H4 (cell line): Measurements from ENCODE around the gene SNED1. TPM values are rescaled to one million over a fixed set of nuclear protein-coding genes. Genes with fewer than 3 reads are reported as not detected.

Experiments
- DNase-seq: peaks from one replicate; pipeline ENCODE4 v3.0.0-alpha.2; 2015; ENCODE audit warnings: low spot score
- total RNA-seq: library from RNA; depleted of rRNA; stranded (reverse); fragments of >200 nt; shearing (Covaris generic); gene quantifications from 2 replicates; pipeline ENCODE4 v1.2.3, GENCODE V29; 2014

Gene SNED1
- total RNA-seq, 1 experiment from 2014 or later, result 1.7 TPM

DNA sequence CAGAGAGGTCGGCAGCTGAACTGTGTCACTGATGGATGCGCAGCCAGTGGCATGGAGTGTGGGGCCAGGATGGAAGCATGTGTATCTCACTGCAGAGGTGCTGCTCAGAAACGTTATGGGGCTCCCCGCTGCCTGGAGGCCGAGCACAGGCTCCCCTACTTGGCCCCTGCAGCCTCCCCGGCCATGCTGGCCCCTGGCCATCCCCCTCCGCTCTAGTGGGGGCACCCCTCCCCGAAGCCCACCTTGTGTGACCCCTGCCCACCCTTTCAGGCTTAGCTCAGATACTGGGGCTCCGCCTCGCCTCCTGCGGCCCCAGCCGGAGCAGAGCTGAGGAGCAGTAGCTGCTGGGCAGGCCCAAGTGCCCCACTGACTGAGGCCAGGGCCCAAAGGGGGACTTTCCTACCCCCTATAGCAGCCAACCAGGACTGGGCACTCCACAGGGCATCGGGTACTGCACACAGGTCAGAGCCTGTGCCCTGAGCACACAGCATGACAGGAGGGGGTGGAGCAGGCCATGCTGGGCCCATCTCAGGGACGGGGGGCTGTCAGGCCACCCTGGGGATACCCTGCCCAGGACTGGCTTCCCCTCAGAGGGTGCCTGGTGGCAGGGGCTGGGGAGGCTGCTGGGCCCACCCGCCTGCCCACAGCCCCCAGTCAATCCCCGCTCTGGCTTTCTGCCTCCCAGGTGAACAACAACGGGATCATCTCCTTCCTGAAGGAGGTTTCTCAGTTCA is 31.3 kb downstream of the SNED1 start:
- no peak for DNase-seq

DNA sequence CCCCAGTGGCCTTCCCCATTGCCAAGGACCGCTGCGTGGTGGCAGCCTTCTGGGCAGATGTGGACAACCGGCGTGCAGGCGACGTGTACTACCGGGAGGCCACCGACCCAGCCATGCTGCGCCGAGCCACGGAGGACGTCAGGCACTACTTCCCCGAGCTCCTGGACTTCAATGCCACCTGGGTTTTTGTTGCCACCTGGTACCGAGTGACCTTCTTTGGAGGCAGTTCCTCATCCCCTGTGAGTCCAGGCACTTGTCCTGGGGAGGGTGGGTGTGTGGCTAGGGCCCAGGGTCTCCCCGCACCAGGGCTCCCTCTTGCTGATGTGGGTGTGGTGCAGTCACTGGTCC is 31.9 kb downstream of the SNED1 start:
- DNase-seq, result no peak

DNA sequence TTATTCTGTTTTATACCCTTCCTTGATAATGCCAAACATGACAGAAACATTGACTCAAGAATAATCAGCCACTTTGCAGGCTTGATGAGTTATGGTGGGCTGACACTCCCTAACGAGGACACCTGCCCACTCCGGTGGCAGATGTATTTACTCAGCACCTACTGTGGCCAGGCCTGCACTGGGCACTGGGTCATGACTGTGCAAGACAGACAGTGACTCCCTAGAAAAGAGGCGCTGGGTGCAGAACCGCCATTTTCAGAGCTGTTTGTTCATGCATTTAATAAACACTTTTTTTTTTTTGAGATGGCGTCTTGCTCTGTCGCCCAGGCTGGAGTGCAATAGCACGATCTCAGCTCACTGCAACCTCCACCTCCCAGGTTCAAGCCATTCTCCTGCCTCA is 32.5 kb downstream of the SNED1 start:
- no peak for DNase-seq

DNA sequence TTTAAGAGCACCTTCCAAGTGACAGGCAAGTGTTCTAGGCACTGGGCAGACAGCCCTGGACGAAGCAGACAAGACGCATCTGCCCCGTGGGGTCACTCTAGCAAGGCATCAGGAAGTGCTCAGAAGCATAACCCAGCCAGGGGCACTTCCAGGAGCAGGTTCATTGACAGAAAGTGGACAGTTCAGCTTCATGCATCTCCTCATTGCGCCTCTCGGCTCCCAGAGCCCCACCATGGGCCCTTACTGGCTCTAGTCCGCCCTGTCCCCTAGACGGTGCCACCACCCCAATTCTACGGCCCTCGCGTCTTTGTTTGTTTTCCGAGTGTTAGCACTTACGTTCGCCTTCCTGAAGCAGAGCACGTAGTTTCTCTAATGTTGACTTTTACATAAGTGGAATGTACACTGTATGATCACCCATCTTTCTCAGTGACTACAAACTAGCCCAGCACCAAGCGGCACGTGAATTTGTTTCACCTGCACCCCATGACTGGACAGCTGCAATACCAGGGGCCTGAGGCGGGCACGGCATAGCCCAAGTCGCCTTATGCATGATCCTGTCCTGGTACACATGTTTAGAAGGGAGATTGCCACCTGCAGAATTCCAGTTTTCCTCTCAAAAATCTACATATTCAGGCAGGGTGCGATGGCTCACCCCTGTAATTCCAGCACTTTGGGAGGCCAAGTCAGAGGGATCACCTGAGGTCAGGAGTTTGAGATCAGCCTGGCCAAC is 33.2 kb downstream of the SNED1 start:
- no peak for DNase-seq

DNA sequence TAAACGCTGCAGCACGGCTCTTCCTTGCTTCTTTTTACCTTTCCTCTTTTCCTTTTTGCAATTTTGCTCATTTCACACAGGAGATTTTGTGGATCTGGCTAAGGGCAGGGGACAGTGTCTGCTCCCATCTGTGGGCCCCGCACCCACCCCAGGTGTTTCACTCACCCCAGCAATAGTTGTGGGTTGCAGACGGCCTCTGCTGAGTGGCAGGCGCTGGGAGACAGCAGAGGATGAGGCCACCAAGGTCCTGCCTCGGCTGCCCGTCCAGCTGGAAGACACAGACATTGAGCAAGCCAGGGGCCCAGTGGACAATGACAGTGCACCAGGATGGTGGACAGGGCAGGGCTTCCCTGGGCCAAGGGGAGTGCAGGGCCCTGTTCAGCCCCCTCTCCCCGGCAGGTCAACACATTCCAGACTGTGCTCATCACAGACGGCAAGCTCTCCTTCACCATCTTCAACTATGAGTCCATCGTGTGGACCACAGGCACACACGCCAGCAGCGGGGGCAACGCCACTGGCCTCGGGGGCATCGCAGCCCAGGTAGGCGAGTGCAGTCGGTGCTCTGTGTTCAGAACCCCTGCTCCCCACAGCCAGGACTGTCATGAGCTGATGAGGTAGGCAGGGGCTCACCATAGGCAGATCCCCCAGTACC is 35.0 kb downstream of the SNED1 start:
- no peak for DNase-seq

DNA sequence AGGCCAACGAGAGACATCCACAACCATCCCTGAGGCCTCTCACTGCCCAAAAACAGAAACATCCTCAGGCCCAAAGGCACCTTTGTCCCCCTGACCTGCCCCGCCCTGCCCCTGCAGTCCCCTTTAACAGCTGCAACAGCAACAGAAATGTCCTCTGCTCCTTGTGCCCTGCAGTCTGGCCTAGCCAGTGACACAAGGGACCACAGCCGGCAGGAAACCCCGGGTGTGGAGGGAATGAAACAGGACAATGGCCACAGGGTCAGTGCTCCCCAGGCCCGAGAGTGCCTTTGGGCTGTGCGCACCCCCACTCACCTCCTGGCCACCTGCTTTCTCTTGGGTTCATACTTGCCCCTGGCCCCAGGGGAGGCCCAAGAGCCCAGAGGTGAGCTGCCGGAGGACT is 35.6 kb downstream of the SNED1 start:
- DNase-seq, result no peak

DNA sequence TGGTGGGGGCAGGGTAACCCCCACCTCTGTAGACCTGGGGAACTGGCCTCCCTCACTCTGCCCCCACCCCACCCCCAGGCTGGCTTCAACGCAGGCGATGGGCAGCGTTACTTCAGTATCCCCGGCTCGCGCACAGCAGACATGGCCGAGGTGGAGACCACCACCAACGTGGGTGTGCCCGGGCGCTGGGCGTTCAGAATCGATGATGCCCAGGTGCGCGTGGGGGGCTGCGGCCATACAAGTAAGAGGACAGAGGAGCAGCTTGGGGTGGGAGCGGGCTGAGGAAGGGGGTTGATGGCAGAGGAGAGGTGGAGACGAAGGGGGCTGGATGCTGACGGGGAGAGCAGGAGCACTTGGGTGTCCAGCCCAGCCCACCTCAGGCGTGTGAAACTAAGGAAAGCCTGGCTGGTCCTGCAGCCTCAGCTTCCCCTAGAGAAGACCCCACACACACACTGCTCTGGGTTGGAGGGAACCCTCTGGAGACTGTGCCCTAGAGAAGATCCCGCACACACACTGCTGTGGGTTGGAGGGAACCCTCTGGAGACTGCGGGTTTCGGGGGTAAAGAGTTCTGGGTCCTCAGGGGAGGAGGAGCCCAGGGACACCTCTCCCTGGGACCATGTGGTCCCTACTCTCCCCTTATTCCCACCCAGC is 36.2 kb downstream of the SNED1 start:
- DNase-seq, result no peak

DNA sequence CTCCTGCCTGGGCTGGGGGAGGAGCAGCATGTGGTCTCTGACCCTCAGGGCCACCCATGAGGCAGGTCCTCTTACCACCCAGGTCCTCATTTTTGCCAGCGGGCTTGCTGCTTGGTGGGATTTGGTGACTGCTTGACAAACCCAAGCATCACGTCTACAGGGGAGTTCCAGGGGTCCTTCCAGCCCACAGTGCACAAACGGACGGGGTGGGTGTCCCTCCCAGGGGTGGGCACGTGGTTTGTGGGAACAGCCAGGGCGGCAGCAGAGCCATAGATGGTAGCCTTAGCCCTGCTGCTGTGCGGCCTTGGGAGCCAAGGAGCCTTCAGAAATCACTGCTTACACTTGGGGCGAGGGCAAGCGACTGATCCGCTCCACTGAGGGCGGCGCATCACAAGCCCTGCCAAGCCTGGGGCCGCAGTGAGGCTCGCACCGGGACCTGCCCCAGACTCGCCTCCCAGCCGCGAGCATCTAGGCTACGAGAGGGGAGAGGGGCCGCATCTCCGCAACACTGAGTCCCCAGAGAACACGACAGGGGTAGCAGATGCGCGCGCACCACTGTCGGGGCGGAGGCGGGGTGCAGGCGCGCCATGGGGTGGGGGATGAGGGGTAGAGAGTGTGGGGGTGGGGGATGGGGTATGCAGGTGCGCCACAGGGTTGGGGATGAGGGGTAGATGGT is 36.9 kb downstream of the SNED1 start:
- DNase-seq, result no peak

DNA sequence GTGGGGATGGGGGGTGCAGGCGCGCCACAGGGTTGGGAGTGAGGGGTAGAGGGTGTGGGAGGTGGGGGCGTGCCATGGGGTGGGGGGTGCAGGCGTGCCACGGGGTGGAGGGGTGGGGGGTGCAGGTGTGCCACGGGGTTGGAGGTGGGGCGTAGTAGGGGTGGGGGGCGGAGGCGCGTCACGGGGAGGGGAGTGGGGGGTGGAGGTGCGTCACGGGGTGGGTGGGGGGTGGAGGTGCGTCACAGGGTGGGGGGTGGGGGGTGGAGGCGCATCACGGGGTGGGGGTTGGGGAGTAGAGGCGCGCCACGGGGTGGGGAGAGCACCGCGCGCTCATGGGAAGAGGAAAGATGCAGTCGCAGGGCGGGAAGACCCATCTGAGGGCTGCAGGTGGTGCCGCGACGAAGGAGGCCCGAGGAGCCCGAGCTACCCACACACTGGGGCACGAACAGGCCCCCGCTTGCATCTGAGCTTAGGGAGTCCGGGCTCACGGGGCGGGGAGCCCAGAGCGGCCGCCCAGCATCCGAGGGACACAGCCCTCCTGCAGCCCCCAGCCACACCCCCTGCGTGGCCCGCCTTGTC is 37.5 kb downstream of the SNED1 start:
- no peak for DNase-seq

DNA sequence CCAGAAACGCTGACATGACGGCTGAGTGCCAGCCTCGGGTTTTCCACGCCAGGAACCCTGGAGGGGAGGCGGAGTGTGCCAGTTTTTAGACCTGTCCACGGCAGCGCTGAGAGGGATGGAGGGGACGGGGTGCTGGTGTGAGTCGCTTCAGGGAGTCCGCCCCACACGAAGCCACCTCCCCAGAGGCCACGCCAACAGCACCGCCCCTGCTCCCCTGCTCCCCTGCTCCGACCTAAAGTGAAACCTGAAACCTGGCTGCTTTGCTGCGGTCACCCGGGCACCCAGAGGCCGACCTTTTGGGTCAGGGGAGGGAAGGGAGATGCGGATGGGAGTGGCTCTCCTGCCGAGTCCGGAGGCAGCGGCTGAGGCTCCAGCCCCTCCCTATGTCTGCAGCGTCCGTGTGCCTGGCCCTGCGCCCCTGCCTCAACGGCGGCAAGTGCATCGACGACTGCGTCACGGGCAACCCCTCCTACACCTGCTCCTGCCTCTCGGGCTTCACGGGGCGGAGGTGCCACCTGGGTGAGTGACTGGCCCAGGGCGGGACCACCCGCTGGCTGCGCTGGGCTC is 38.1 kb downstream of the SNED1 start:
- no peak for DNase-seq

DNA sequence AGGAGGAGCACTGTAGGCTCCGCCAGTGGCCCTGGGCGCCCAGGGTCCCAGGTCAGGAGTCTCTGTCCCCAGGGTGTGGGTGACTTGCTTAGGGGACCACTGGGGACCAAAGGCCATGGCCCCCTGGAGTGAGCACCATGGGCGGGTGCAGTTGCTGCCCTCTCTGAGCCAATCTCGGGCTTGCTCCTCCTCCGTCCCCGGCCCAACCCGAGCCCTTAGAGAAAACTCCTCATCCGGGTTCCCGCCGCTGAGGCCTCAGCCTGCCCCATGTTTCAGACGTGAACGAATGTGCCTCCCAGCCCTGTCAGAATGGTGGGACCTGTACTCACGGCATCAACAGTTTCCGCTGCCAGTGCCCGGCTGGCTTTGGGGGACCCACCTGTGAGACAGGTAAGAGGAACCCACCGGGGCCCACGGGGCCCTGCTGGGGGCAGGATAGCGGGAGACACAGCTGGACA is 38.6 kb downstream of the SNED1 start:
- no peak for DNase-seq

DNA sequence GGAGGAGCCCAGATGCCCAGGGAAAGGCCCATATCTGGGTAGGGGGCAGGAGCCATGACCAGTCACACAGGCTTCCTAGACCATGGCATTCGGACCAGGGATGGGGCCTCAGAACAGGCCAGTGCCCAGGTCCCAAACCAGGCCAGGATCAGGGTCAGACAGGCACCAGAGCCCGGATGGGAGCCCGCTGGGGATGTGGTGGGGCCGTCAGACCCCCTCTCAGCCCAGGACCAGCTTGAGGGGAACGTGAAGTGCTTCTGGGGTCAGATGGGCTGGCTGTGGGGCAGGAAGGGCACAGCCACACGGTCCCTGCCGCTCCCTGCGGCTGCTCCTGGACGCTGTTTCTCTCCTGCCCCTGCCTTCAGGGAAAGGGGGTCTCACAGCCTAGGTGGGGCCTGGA is 39.1 kb downstream of the SNED1 start:
- no peak for DNase-seq

DNA sequence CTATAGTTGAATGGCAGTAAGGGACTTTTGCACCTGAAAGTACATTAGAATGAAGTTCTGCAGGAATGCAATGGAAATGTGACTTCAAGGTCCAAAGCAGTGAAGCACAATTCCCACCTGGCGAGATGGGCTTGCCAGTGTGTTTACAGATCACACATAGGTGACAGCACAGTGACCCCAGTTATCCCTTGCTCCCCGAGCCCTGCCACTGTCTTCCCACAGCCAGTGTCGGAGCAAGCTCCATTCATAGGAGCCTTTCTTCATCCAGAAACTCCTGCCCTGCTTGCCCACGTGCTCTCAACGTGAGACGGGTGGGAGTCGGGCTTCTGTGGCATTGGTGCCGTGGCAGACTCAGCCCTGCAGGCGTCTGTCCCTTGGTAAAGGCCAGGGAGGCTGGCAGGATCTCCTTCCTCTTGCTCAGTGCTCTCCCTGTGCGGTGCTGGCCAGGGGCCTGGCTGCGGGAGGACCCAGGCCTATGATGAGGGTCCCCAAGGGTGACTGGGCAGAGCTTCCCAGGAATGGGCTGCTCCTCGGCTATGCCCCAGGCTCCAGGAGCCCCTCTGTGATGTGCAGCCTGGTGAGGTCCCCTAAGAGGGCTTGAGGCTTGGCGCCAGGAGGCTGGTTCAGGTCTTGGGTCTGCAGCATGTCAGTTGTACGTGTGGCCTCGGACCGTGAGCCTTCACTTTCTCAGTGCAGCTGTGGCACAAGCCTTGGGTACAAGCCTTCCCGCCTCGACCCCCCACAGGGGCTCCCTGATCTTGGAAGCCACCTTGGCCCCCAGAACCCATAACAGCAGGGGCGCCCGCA is 40.2 kb downstream of the SNED1 start:
- DNase-seq, result no peak

DNA sequence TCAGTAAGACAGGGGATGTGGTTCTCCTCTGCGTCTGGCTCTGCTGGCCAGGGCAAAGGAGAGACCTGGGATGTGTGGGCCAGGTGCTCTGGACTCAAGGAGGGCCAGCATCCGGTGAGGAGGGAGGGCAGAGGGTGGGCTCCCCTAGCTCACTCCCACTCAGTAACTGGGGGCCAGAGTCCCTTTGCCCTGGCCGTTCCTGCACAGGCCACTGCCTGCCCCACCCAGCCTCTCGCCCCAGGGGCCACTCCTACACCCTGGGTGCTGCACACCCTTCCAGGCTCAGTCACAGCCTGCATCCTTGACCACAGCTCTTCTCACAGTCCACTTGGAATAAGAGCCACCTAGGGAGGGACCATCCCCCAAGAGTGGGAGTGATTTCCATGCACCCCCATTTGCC is 41.0 kb downstream of the SNED1 start:
- no peak for DNase-seq

DNA sequence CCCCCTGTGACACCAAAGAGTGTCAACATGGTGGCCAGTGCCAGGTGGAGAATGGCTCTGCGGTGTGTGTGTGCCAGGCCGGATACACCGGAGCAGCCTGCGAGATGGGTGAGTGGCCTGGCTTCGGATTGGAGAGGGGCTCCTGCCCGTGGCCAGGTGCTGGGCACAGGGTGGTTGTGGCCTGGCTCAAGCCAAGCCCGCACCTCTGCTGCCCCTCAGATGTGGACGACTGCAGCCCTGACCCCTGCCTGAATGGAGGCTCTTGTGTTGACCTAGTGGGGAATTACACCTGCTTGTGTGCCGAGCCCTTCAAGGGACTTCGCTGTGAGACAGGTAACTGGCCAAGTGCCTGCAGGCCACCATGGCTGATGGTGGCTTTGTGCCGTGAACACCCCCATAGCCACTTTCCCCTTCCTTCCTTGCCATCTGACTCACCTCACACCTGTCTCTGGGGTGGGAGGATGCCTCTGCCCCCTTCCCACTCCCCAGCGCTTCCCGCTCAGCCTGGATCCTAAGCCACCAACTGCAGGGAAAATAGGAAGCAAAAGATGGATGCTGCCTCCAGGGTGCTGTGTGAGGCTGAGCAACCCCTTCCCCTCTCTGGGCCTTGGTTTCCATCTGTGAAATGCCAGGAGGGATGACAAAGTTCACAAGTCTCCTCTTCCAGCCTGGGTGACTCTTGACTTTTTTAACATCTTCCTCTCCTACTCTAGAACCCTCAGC is 41.8 kb downstream of the SNED1 start:
- no peak for DNase-seq

DNA sequence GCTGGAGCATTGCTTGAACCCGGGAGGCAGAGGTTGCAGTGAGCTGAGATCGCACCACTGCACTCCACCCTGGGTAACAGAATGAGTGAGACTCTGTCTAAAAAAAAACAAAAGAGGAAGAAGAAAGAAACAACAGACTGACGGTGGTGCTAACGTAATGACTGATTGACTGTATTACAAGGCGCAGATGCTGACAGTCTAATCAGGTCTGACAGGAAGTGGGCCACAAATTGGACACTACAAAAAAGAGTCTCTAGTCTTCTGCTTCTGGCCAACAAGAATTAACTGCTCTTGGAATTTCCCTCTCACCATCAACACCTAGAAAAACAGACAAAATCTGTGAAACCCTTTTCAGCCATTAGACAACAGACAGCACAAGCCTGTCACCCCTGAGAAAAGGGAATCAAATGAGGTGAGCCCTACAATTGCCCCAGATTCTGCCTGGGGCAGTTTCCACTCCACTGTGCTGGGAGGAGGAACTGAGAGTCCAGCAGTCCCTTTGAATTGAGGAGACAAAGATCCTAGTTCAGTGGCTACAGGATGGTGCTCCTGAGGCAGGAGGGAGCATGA is 43.3 kb downstream of the SNED1 start:
- no peak for DNase-seq

DNA sequence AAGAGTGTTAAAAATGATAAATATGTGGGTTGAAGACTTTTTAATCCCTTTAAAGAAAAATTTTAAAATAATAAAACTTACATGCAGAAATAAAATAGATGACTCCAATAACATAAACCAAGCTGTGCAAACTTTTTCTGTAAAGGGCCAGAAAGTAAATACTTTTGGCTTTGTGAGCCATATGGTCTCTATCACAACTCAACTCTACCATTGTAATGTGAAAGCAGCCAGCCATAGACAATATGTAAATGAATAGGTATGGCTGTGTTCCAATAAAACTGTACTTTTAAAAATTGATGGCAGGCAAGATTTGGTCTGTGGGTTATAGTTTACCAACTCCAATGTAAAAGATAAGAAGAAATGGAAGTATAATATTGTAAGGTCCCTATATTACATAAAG is 45.2 kb downstream of the SNED1 start:
- DNase-seq, result no peak

DNA sequence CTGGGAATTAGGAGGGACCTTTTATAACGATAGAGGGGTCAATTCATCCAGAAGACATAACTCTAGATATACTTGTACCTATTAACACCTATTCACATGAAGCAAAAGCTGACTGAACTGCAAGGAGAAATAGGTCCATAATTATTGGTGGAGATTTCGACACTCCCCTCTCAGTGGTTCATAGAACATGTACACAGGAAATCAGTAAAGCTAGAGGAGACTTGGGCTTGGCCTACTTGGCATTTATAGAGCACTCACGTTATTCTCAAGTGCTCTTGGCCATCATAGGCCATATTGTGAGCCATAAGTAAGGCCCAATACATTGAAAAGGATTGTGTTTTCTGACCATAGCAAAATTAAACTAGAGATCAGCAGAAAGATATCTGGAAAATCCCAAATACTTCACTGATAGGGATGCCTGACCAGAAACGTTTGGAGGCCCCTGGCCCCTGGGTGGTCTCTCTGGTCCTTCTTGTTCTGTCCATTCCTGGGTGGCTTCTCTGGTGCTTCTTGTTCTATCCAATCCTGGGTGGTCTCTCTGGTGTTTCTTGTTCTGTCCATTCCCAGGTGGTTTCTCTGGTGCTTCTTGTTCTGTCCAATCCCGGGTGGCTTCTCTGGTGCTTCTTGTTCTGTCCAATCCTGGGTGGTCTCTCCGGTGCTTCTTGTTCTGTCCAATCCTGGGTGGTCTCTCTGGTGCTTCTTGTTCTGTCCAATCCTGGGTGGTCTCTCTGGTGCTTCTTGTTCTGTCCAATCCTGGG is 49.0 kb downstream of the SNED1 start:
- DNase-seq, result no peak
